ENCODE results near the gene LGALS9B.
"Not testable (repeated sequence)": the region's sequence is repeated elsewhere in the genome, so short reads cannot be mapped to it uniquely, and the experiment has no call there.

Gene LGALS9B

DNA sequence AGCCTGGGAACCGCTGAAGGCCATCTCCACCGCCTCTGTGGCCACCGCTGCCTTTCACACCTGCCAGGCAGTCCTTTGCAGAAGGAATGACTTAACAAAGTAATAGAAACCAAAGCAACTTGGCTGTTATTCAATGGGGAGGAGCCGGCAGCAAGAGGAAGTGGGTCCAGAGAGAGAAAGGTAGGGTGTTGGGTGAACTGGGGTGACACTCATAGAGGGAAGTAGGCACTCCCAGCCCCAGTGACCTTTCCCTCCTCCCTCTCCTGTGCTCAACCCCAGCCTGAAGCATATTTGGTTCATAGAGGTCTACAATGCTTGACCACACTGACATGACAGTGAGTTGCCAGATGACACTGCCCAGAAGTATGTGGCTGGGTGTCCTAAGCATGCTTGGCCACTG is at the start of gene LGALS9B:
TSS of gene LGALS9B (minus strand) at position 93 of the 400 bp plus-strand sequence. CDS start at position 24, 69 bp downstream.
- not testable (repeated sequence) for DNase-seq (ENCODE audit: low spot score)

DNA sequence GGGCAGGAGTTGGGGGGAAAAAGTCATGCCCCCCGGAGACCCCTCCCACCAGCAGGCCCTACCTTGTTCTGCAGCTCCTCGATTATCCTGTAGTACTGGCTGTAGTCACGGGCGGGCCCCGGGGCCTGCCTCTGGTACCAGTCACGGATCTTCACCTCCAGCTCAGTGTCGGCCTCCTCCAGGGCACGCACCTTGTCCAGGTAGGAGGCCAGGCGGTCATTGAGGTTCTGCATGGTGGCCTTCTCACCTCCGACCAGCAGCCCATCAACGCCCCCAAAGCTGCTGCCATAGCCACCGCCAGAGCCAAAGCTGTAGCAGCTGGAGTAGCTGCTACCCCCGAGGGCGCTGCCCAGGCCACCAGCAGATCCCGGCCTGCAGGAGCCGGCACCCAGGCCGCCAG is 49.6 kb upstream of the LGALS9B start:
- DNase-seq (ENCODE audit: low spot score) = not testable (repeated sequence)

DNA sequence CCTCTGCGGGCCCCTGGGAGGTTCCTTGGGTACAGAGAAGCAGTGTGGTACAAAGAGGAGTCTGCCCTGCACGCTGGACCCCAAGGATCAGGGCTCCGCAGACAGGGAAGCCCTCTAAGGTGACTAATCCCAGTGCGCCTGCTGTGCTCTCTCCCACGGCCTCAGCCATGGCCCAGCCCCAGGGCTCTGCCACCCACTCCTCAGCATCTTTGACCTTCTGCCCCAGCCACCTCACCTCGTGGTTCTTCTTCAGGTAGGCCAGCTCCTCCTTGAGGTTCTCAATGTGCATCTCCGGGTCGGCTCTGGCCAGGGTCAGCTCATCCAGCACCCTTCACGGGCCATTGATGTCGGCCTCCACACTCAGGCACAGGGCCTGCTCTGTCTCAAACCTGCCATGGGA is 47.8 kb upstream of the LGALS9B start:
- DNase-seq (ENCODE audit: low spot score) = not testable (repeated sequence)

DNA sequence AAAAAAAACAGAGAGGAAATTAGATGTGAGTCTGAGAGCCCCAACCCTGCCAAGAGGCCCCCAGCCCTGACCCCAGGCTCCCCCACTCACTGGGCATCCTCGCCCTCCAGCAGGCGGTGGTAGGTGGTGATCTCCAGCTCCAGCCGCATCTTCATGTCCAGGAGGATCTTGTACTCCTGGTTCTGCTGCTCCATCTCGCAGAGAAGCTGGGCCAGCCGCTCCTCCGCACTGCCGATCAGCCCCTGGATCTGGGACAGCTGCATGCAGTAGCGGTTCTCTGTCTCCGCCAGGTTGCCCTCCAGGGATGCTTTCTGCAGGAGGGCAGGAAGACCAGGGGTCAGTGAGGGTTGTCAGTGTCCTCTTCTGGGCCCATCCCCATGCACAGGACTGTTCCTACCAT is 46.2 kb upstream of the LGALS9B start:
- DNase-seq (ENCODE audit: low spot score) = not testable (repeated sequence)

DNA sequence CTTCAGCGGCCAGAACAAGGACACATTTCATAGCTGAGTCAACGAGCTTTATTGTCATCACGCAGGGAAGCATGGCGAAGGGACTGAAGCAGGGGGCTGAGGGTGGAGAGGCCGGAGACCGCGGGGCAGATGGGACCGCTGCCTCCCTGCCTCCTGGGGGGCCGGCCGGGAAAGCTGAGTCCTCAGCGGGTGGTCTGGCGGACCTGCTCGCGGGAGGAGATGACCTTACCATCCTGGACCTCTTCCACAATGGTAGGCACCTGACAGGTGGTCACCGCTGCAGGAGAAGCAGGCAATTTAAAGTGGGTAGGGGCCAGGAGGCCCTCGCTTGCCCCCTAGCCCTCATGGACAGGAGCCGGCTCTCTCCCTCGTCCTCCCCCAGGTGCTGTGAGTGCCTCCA is 45.0 kb upstream of the LGALS9B start:
- DNase-seq (ENCODE audit: low spot score) = not testable (repeated sequence)

DNA sequence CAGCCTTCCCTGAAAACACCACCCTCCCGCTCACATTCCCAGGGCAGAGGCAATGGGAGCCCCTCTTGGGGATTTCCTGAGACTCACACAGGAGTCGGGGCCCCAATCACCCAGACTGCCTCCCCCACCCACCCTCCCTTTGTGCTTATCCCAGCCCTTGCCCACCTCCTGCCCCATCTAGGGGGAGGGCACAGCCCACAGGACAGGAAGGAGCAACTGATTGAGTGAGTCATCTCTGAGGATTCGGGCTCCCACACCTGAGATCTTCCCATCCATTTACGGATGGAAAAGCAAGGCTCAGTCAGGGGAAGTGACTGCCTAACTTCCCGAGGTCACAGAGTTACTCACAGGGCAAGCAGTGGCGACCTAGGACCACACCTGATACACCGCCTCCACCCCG is 44.4 kb upstream of the LGALS9B start:
- DNase-seq (ENCODE audit: low spot score) = not testable (repeated sequence)

DNA sequence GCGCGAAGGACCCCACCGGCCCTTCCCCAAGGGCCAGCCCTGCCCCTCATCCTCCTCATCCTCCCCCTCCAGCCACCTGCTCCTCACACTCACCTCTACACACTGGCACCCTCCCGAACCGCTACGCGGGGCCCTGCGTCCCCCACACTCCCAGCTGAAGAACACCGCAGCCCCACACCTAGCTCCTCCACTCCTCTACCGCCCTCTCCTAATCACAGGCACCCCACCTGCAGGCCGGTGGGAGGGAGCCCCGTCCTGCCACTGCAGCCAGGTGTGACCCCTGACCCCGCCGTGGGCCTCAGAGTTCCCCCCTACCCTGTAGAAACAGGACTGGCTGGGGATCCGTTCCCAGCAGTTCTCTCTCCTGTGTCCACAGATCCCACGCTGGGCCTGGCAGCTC is 38.0 kb upstream of the LGALS9B start:
- not testable (repeated sequence) for DNase-seq (ENCODE audit: low spot score)

DNA sequence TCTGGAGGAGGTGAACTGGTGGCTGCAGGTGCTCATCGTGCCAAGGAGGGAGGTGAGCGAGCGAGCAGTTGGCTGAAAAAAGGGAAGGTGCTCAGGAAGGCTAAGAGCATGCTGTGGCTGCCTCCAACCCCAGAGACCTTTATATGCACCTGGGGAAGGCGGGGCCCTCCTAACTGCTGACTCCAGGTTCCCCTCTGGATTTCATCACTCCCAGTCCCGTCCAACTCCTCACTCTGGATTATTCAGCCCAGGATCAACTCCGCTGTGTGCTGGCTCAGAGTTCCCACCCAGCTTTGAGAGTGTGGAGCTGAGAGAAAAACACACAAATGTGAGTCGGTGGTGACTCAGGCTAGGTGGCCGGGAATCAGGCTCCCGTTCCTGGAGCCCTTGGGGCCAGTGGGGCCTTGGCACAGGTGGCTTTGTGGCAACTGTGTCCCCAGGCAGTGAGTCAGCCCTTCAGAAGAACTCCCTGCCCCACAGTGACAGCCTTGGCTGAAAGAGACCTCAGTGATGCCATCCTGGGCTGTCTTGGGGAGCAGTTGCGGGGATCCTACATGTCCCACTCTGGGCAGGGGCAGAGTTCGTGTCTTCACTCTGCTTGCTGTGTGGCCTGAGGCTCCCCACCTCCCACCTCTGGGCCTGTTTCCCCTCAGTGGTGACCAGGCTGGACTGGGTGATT is 37.2 kb upstream of the LGALS9B start:
- not testable (repeated sequence) for DNase-seq (ENCODE audit: low spot score)

DNA sequence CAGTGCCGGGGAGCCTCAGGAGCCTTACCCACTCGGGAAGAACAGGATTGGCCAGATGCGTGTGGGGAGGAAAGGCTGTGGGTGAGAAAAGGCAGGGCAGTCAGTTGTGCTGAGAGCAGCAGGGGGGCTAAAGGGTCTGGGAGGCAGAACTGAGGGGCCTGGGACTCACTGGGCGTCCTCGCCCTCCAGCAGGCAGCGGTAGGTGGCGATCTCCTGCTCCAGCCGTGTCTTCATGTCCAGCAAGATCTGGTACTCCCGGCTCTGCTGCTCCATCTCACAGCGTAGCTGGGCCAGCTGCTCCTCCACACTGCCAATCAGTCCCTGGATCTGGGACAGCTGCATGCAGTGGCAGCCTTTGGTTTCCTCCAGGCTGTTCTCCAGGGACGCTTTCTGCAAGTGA is 34.6 kb upstream of the LGALS9B start:
- not testable (repeated sequence) for DNase-seq (ENCODE audit: low spot score)

DNA sequence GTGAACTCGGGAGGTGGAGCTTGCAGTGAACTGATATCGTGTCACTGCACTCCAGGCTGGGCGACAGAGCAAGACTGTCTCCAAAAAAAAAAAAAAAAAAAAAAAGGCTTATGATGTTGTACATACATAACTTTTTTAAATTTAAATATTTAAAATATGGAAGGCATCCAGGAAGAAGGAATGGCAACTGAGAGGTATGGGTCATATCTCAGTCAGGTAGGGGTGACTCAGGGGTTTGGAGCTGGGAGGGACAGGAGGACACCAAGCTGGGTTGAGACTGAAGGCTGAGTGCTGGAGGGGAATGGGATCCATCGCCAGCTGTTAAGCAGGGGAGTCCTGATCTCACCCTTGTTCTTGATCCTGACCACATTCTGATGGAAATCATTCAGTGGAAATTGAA is 33.0 kb upstream of the LGALS9B start:
- not testable (repeated sequence) for DNase-seq (ENCODE audit: low spot score)

DNA sequence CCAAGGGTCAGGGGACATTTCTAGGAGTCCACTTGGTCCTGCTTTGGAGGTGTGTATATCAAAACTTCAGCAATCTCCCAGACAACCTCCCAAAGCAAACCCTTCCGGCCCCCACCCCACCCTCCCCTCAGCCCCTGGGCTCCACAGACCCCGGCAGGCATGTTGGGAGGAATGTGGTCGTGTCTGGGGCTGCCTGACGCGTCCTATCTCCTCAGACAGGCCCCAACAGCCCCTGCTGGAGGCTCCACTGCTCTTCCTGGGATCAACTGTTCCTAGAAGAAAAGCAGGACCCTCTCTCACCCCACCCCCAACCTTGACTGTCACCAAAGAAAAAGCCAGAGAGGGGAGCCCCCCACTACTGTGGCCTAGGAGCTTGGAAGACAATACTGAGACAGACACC is 28.1 kb upstream of the LGALS9B start:
- not testable (repeated sequence) for DNase-seq (ENCODE audit: low spot score)

DNA sequence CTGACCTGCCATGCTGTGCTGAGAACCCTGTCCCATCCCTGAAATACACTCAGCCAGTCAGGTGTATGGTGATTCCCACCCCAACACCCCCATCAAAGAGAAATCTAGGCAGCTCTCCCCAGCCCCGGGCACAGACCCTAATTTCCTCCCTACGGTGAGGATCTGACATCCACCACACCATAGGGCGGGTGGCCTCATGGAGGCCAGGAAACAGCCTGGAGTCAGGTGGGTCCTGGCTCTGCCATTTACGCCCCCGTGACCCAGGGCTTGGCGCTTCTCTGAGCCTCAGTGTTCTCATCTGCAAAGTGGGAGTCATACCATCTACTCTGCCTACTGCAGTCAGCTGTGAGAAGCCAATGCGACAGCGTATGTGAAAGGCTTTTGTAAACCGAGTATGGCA is 27.4 kb upstream of the LGALS9B start:
- not testable (repeated sequence) for DNase-seq (ENCODE audit: low spot score)

DNA sequence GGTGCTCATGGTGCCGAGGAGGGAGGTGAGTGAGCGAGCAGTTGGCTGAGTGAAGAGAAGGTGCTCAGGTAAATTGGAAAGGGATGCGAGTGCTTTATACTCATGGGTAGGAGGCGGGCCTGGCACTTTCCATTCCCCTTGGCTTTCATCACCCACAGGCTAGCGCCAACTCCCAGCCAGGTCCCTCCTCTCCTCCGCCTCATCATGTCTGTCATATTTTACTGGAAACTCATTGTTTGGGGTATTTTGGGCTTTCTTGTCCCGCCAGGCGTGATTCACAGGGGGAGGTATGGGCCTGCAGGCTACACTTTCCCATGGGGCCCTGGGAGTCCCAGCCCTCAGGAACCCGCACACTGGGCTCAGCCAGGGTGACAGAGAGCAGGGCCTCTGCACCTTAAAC is 26.8 kb upstream of the LGALS9B start:
- not testable (repeated sequence) for DNase-seq (ENCODE audit: low spot score)

DNA sequence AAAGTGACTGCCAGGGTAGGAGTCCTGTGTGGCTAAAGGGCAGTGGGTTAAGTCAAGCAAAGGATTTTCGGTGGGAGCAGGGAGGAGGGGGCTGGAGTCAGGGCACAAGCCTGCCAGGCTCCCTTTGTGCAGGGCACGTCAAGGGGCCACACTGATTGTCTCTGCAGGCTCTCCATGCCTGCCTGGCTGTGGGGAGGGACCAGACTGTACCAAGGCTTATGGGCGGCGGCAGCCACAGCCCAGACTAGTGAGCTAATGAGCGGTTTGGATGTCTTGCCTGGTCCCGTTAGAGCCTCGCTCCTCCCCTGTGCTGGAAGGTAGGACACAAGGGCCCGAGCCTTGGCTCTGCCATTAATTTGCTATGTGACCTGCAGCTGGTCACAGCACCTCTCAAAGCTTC is 25.6 kb upstream of the LGALS9B start:
- DNase-seq (ENCODE audit: low spot score) = not testable (repeated sequence)

DNA sequence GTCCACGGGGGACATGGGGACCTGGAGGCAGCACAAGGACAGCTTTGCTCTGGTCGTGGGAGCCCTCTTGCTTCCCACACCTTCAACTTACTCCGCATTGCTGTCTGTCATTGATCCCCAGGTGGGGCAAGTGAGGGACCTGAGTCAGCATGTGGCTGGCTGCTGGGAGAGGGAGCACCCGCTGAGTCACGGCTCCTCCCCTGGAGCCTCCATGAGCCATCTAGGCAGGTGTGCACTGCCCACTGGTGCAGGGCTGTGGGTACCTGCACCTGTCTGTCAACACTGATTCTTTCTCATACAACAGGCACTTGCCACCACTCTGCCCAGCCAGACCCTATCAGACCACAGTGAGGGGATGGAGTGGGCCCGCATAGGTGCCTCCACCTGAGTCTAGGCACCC is 24.8 kb upstream of the LGALS9B start:
- DNase-seq (ENCODE audit: low spot score) = not testable (repeated sequence)

DNA sequence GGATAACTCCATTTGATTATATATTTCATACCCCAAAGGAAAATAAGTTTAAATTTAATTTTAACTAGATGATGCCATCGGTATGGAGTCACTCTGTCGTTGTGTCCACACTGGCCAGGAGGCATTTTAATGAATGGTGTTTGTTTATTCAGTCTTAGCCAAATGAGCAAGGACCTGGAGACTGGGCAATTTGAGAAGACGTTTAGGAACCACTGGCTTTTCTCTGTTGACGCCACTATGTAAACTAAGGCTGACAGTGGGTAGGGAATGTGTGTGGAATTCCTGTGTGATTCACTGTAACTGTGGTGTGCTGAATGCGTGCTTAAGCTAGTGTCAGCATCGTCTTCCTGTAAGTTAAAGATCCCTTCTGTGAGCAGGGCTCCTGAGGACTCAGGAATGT is 17.6 kb upstream of the LGALS9B start:
- DNase-seq (ENCODE audit: low spot score) = peak; percentile 6

DNA sequence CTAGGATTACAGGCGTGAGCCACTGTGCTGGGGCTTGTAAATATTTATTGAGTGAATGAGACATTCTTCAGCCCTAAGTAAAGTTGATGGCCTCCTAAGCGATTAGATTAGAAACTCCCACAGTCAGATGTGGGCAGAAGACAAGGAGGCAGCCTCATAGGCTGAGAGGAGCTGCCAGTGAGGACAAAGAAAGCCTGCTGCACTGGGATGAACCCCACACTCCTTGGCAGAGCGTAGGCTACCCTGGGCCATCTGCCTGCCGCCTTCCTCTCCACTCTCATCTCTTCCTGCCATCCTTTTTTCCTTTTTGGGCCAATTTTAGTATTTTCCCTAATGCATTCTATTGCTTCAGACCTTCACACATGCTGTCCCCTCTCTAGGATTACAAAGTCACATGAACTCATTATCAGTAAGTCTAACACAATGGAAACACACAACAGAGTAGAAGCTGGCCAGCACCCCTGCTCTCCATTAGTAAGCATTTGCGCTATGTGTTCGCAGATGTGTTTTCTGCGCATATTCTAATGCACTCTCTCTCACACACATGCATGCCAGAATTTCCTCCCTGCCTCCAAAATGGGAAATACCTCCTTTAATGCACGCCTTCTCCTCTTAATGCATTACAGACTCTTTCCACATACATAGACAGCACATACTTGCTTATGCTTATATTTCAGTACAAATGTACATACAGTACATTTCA is 12.7 kb upstream of the LGALS9B start:
- DNase-seq (ENCODE audit: low spot score) = not testable (repeated sequence)

DNA sequence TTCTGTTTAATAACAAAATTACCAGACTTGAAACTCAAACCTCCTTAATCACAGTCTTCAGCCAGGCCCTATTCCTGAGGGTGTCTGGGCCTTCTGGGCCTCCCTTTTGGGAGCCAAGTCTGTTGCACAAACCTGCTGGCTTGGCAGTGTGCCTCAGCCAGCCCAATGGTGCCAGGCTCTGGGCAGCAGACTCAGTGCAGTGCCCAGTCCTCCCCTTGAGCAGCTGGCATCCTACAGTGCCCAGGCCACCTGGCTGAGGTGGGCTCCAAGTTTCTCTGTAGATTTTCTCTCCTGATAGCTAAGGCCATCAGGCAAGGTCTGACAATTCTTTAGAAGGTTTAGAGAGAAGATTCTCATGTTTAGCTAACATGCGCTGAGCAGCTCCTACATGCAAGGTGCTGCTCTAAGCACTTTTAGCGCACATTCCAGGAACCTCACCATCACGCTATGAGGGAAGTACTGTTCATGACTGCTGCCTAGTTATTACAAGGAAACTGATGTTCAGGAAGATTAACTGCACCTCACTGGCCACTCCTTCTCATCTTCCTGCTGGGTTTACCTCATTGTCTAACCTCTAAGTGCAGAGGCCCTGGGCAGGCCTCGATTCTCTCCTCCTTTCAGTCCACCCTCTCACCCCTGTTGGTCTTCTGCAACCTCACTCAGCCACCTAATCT is 10.2 kb upstream of the LGALS9B start:
- DNase-seq (ENCODE audit: low spot score) = not testable (repeated sequence)

DNA sequence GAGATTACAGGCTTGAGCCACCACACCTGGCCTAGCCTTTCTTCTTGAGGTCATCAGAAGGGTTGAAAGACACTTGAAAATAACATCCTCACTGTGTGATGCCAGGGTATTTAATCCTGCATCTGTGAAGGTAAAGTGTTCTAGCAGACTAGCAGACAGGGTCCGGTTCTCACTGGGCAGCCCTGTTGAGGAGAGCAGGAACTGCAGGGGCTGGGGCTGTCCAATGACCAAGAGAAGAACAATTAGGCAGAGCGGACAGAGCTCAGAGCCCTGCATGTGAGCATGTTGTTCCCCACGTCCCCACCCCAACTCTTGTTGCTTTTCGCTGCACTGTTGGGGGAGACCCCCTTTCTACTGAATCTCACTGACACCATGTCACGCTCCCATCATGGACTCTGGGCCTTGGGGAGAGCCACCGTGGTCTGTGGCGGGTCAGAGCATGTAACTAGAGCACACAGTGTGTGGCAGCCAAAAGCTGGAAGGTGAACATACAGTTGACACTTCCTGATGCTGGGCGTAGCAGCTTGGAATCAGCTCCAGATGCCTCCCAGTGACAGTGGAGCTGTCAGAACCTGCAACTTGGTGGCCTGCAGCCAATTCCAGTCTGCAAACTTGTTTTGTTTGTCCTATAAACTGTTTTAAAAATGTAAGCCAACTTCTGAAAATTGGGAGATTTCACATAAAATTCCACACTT is 7.9 kb upstream of the LGALS9B start:
- peak; percentile 1 for DNase-seq (ENCODE audit: low spot score)

DNA sequence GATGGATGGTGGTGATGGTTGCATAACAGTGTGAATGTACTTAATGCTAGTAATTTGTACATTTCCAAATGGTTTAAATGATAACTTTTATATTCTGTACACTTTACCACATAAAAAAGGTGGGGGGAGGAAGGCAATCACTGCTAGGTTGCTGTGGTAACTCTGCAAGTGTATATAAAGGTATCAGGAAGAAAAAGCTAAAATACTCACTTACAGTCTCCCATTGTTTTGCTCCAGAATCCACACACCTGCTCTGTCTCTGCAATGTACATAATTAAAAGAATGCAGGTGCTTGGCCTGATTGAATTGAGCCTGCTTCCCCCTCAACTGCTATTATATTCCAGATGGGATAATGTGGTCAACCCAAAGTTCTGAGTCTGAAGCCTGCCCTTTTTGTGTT is 6.7 kb upstream of the LGALS9B start:
- not testable (repeated sequence) for DNase-seq (ENCODE audit: low spot score)

DNA sequence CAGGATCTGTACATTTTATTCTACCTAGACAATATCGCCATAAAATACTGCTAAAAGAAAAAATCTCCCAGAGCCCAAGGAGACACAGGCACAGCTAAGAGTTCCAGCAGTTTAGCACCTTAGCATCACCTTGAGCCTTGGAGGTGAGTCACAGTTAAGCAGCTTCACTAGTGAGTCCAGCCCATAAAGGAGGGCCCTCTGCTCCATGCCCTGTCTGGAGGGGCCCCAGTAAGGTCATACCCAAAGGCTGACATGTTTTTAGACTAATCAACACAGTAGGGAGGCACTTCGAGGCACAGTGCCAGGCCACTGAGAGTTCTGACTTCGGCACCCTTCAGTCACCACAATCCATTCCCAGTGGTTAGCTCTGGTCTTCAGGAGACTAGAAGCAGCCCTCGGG is 2.6 kb upstream of the LGALS9B start:
- DNase-seq (ENCODE audit: low spot score) = not testable (repeated sequence)

DNA sequence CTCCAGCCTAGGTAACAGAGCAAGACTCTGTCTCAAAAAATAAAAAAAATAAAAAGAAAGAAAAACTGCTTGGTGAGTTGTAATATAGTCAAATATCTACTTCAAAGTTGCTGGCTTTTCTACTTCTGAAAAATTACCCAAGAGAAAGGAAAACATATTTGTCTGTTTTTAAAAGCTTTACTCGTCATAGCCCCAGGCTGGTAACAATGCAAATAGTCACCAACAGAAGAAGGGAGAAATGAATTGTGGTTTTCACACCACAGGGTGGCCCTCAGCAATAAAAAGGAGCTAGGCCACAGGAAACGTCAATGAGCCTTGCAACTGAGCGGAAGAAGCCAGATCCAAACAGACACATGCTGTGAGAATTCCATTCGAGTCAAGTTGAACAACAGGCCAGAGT is 1.8 kb upstream of the LGALS9B start:
- not testable (repeated sequence) for DNase-seq (ENCODE audit: low spot score)
